B cell (primary cell): ENCODE data around the gene GRAMD2A.

Experiments used
- EZH2 ChIP-seq: IDR thresholded peaks from 2 replicates; pipeline ENCODE4 v1.6.1; 2012; ENCODE audit warnings: borderline replicate concordance, low read depth, mild to moderate bottlenecking, moderate library complexity, low read length; ENCODE audit not compliant: insufficient read depth, poor library complexity, severe bottlenecking
- TF ChIP-seq, protein P1 (sequence below): fragments of 200-600 bp; IDR thresholded peaks from one replicate; pipeline ENCODE4 v1.8.0; 2022; ENCODE audit warnings: antibody characterized with exemption, mild to moderate bottlenecking

DNA sequence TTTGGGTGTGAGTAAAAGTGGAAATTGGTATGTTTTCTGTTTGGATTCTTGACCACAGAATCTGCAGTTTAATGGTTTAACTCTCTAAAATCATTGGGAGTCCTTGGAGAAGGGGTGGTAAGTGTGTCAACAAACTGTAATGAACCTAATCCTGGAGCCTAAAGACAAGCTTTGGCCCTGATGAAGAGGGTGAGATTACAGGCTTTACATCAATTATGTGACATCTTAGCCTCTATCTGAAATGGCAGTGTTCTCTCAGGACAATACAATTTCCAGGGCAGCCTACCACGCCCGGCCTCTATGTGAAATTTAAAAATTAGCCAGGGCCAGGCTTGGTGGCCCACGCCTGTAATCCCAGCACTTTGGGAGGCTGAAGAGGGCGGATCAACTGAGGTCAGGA is 37.7 kb upstream of the GRAMD2A start:
- TF ChIP-seq, protein P1, sequence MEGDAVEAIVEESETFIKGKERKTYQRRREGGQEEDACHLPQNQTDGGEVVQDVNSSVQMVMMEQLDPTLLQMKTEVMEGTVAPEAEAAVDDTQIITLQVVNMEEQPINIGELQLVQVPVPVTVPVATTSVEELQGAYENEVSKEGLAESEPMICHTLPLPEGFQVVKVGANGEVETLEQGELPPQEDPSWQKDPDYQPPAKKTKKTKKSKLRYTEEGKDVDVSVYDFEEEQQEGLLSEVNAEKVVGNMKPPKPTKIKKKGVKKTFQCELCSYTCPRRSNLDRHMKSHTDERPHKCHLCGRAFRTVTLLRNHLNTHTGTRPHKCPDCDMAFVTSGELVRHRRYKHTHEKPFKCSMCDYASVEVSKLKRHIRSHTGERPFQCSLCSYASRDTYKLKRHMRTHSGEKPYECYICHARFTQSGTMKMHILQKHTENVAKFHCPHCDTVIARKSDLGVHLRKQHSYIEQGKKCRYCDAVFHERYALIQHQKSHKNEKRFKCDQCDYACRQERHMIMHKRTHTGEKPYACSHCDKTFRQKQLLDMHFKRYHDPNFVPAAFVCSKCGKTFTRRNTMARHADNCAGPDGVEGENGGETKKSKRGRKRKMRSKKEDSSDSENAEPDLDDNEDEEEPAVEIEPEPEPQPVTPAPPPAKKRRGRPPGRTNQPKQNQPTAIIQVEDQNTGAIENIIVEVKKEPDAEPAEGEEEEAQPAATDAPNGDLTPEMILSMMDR = no peak
- TF ChIP-seq EZH2 = no peak
